GM12878 (cell line): ENCODE measurements around the gene PPP1R27. TPM values are rescaled to one million over a fixed set of nuclear protein-coding genes. Genes with fewer than 3 reads are reported as not detected.

Source experiments
- BCL11A ChIP-seq: IDR thresholded peaks from 2 replicates; pipeline ENCODE4 v1.6.1; 2011; ENCODE audit warnings: low read depth, low read length
- BMI1 ChIP-seq: fragments of 450-650 bp; IDR thresholded peaks from 2 replicates; pipeline ENCODE4 v1.6.1; 2016; ENCODE audit warnings: mild to moderate bottlenecking, moderate library complexity, borderline replicate concordance
- CHD1 ChIP-seq: IDR thresholded peaks from 2 replicates; pipeline ENCODE4 v1.6.1; 2012; ENCODE audit warnings: low read depth, low read length, improper control_type of control experiment
- CHD4 ChIP-seq: fragments of 200-600 bp; sonication (generic); IDR thresholded peaks from 2 replicates; pipeline ENCODE4 v1.6.1; 2016; ENCODE audit warnings: mild to moderate bottlenecking
- DPF2 ChIP-seq: fragments of 450-650 bp; IDR thresholded peaks from 2 replicates; pipeline ENCODE4 v1.6.1; 2017; ENCODE audit warnings: mild to moderate bottlenecking
- E4F1 ChIP-seq: fragments of 450-650 bp; IDR thresholded peaks from 2 replicates; pipeline ENCODE4 v1.6.1; 2018; ENCODE audit warnings: borderline replicate concordance, mild to moderate bottlenecking; ENCODE audit not compliant: partially characterized antibody
- EGR1 ChIP-seq, 2 experiments: IDR thresholded peaks; 1 replicate in 1 of 2; 2 replicates in 1 of 2; pipeline ENCODE4 v1.6.1; 2011 to 2012; ENCODE audit warnings: low read depth in 2 of 2, low read length in 2 of 2, borderline replicate concordance in 1 of 2, mild to moderate bottlenecking in 1 of 2, moderate library complexity in 1 of 2
- ESRRA ChIP-seq: IDR thresholded peaks from 2 replicates; pipeline ENCODE4 v1.6.1; 2012; ENCODE audit warnings: mild to moderate bottlenecking, low read length, improper control_type of control experiment
- GABPA ChIP-seq: IDR thresholded peaks from 2 replicates; pipeline ENCODE4 v1.6.1; 2014; ENCODE audit warnings: antibody characterized with exemption, low read depth, mild to moderate bottlenecking, inconsistent platforms
- HSF1 ChIP-seq: fragments of 150-350 bp; IDR thresholded peaks from 2 replicates; pipeline ENCODE4 v1.6.1; 2014; ENCODE audit warnings: mild to moderate bottlenecking, low read depth, low read length
- PAX5 ChIP-seq: IDR thresholded peaks from 2 replicates; pipeline ENCODE4 v1.6.1; 2011; ENCODE audit warnings: low read depth, low read length, borderline replicate concordance
- RAD21 ChIP-seq: IDR thresholded peaks from 2 replicates; pipeline ENCODE4 v1.6.1; 2011; ENCODE audit warnings: mild to moderate bottlenecking, low read depth, low read length, moderate library complexity; ENCODE audit not compliant: insufficient read depth
- RAD51 ChIP-seq: fragments of 450-650 bp; IDR thresholded peaks from 2 replicates; pipeline ENCODE4 v1.6.1; 2016; ENCODE audit warnings: moderate library complexity, mild to moderate bottlenecking, inconsistent platforms
- RB1 ChIP-seq: fragments of 450-650 bp; formaldehyde crosslinking; IDR thresholded peaks from 2 replicates; pipeline ENCODE4 v1.6.1; 2017; ENCODE audit warnings: mild to moderate bottlenecking, borderline replicate concordance
- SREBF2 ChIP-seq: IDR thresholded peaks from 2 replicates; pipeline ENCODE4 v1.6.1; 2012; ENCODE audit warnings: mild to moderate bottlenecking, low read length
- STAT3 ChIP-seq: IDR thresholded peaks from 2 replicates; pipeline ENCODE4 v1.6.1; 2011; ENCODE audit warnings: low read depth, low read length, improper control_type of control experiment
- TAF1 ChIP-seq: IDR thresholded peaks from 2 replicates; pipeline ENCODE4 v1.6.1; 2011; ENCODE audit warnings: mild to moderate bottlenecking, low read depth, low read length, borderline replicate concordance
- TARDBP ChIP-seq: IDR thresholded peaks from 2 replicates; pipeline ENCODE4 v1.6.1; 2016; ENCODE audit warnings: borderline replicate concordance
- WRNIP1 ChIP-seq: IDR thresholded peaks from 2 replicates; pipeline ENCODE4 v1.6.1; 2011; ENCODE audit warnings: low read depth, low read length, improper control_type of control experiment, borderline replicate concordance
- YY1 ChIP-seq: IDR thresholded peaks from 2 replicates; pipeline ENCODE4 v1.6.1; 2011; ENCODE audit warnings: low read depth, mild to moderate bottlenecking, low read length
- ZNF207 ChIP-seq: fragments of 450-650 bp; IDR thresholded peaks from 2 replicates; pipeline ENCODE4 v1.6.1; 2014; ENCODE audit warnings: antibody characterized with exemption, mild to moderate bottlenecking, borderline replicate concordance
- ZNF384 ChIP-seq: IDR thresholded peaks from 2 replicates; pipeline ENCODE4 v1.6.1; 2012; ENCODE audit warnings: low read depth, mild to moderate bottlenecking, low read length, improper control_type of control experiment, borderline replicate concordance
- polyA plus RNA-seq, 11 experiments: library from polyadenylated mRNA; depleted of rRNA in 4 of 11; unstranded in 6 of 11; stranded (reverse) in 5 of 11; fragments of >200 nt; fragmentation: Nextera tagmentation in 4 of 11; fragmentation: Illumina TruSeq in 1 of 11; extraction: Ambion mirVana in 4 of 11; extraction: Trizol in 1 of 11; gene quantifications; 1 replicate in 1 of 11; 2 replicates in 10 of 11; pipeline versions ENCODE4 v1.2.1 to v1.2.3, GENCODE V29; 2011 to 2016; ENCODE audit warnings: inconsistent platforms in 2 of 11, missing spikeins in 2 of 11, low read depth in 1 of 11
- total RNA-seq, 4 experiments: library from RNA; depleted of rRNA in 3 of 4; stranded (reverse); fragments of >200 nt in 3 of 4; fragmentation: Illumina TruSeq in 1 of 4; extraction: Trizol in 1 of 4; gene quantifications; 2 replicates each; pipeline versions ENCODE4 v1.2.1 to v1.2.3, GENCODE V29; 2013 to 2021
- TF ChIP-seq, protein P1 (sequence below), 3 experiments: IDR thresholded peaks in 2 of 3; conservative IDR thresholded peaks in 1 of 3; 2 replicates each; pipeline ENCODE4 v1.5.1; 2011; ENCODE audit warnings: low read depth in 3 of 3, low read length in 3 of 3, mild to moderate bottlenecking in 3 of 3, control low read depth in 2 of 3, moderate library complexity in 2 of 3, inconsistent platforms in 1 of 3, mixed read lengths in 1 of 3; ENCODE audit not compliant: control insufficient read depth in 2 of 3, insufficient read depth in 1 of 3; ENCODE audit errors: extremely low read depth in 1 of 3
- TF ChIP-seq, protein P2 (sequence below): fragments of 450-650 bp; IDR thresholded peaks from 2 replicates; pipeline ENCODE4 v1.6.1; 2017; ENCODE audit warnings: borderline replicate concordance

PPP1R27 gene
- total and polyA plus RNA-seq, 10 of the 15 experiments (the other 5 are each of a cell fraction or from before 2014, with no cell fraction given): 0.17 to 1.6 (median 0.49) TPM; not detected in 3

- TF ChIP-seq DPF2 (peak; percentile 89), YY1 (peak; percentile 97), HSF1 (no peak), ESRRA (no peak), ZNF207 (peak; percentile 94), CHD1 (no peak), PAX5 (peak; percentile 25; the same call in 1 of the 2 replicates), SREBF2 (no peak), WRNIP1 (no peak), BCL11A (no peak), TAF1 (peak; percentile 80; the same call in 1 of the 2 replicates), TARDBP (0 out of 2 replicates have a peak, but pooled peaks have one; percentile 14), CHD4 (no peak; the same call in 1 of the 2 replicates), ZNF384 (no peak), RAD21 (no peak), BMI1 (no peak), GABPA (no peak), E4F1 (peak; percentile 56), EGR1 (IDR thresholded peaks at IDR 0.05; ENCODE audit: borderline replicate concordance in 1 of 2, low read depth in 2 of 2, low read length in 2 of 2) (no peak; a peak in 1 of 3 replicates), RAD51 (no peak), RB1 (peak; percentile 91; the same call in 1 of the 2 replicates), STAT3 (no peak)
- TF ChIP-seq, protein P1, sequence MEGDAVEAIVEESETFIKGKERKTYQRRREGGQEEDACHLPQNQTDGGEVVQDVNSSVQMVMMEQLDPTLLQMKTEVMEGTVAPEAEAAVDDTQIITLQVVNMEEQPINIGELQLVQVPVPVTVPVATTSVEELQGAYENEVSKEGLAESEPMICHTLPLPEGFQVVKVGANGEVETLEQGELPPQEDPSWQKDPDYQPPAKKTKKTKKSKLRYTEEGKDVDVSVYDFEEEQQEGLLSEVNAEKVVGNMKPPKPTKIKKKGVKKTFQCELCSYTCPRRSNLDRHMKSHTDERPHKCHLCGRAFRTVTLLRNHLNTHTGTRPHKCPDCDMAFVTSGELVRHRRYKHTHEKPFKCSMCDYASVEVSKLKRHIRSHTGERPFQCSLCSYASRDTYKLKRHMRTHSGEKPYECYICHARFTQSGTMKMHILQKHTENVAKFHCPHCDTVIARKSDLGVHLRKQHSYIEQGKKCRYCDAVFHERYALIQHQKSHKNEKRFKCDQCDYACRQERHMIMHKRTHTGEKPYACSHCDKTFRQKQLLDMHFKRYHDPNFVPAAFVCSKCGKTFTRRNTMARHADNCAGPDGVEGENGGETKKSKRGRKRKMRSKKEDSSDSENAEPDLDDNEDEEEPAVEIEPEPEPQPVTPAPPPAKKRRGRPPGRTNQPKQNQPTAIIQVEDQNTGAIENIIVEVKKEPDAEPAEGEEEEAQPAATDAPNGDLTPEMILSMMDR (IDR thresholded peaks at IDR 0.05 in 2 of 3, conservative IDR thresholded peaks at IDR 0.05 in 1 of 3; ENCODE audit: control insufficient read depth in 2 of 3, extremely low read depth in 1 of 3, insufficient read depth in 1 of 3, low read depth in 3 of 3, low read length in 3 of 3): peak in 2 of 3 experiments; percentile 30 to 45; a peak in 3 of 6 replicates
- TF ChIP-seq, protein P2, sequence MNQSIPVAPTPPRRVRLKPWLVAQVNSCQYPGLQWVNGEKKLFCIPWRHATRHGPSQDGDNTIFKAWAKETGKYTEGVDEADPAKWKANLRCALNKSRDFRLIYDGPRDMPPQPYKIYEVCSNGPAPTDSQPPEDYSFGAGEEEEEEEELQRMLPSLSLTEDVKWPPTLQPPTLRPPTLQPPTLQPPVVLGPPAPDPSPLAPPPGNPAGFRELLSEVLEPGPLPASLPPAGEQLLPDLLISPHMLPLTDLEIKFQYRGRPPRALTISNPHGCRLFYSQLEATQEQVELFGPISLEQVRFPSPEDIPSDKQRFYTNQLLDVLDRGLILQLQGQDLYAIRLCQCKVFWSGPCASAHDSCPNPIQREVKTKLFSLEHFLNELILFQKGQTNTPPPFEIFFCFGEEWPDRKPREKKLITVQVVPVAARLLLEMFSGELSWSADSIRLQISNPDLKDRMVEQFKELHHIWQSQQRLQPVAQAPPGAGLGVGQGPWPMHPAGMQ: no peak
These were observed 36.8 kb upstream of the PPP1R27 start (continued) for GRCh38 chr17:81871387-81872230.
